HEK293 (cell line): ENCODE results near the gene CCDC92.

ENCODE experiments used
- IKZF3 ChIP-seq: fragments of 450-650 bp; IDR thresholded peaks from 2 replicates; pipeline ENCODE4 v1.5.0; 2018; ENCODE audit warnings: missing biosample characterization, mild to moderate bottlenecking, missing genetic modification characterization, moderate library complexity
- ZNF747 ChIP-seq: fragments of 450-650 bp; formaldehyde crosslinking; IDR thresholded peaks from 2 replicates; pipeline ENCODE4 v1.5.1; 2016; ENCODE audit warnings: missing biosample characterization, missing genetic modification characterization
- TF ChIP-seq, protein P1 (sequence below): fragments of 450-650 bp; formaldehyde crosslinking; IDR thresholded peaks from 2 replicates; pipeline ENCODE4 v1.5.1; 2016; ENCODE audit warnings: missing biosample characterization, missing genetic modification characterization
- TF ChIP-seq, protein P2 (sequence below): fragments of 450-650 bp; IDR thresholded peaks from 2 replicates; pipeline ENCODE4 v1.5.1; 2018; ENCODE audit warnings: missing biosample characterization, mild to moderate bottlenecking, missing genetic modification characterization

DNA sequence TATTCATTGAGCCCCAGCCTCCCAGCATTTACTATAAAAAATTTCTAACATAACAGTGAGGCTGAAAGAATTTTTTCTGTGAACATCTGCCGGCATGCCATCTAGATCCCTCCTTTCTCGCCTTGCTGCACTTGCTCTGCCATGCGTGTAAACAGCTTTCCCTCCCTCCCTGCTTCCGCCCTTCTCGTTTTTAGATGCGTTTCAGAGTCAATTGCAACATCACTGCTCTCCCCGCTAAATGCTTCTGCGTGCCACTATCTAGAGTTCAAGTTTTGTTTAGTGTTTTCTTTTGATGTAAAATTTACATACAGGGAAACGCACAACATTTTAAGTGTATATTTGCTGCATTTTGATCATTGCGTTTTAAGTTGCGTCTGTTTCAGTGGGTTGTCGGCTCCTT lies 83.6 kb downstream of the CCDC92 start:
- TF ChIP-seq, protein P1, sequence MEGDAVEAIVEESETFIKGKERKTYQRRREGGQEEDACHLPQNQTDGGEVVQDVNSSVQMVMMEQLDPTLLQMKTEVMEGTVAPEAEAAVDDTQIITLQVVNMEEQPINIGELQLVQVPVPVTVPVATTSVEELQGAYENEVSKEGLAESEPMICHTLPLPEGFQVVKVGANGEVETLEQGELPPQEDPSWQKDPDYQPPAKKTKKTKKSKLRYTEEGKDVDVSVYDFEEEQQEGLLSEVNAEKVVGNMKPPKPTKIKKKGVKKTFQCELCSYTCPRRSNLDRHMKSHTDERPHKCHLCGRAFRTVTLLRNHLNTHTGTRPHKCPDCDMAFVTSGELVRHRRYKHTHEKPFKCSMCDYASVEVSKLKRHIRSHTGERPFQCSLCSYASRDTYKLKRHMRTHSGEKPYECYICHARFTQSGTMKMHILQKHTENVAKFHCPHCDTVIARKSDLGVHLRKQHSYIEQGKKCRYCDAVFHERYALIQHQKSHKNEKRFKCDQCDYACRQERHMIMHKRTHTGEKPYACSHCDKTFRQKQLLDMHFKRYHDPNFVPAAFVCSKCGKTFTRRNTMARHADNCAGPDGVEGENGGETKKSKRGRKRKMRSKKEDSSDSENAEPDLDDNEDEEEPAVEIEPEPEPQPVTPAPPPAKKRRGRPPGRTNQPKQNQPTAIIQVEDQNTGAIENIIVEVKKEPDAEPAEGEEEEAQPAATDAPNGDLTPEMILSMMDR, result no peak
- no peak for TF ChIP-seq ZNF747 (tag by site-specific recombination)
- TF ChIP-seq IKZF3 (tag by site-specific recombination), result no peak
- TF ChIP-seq, protein P2, sequence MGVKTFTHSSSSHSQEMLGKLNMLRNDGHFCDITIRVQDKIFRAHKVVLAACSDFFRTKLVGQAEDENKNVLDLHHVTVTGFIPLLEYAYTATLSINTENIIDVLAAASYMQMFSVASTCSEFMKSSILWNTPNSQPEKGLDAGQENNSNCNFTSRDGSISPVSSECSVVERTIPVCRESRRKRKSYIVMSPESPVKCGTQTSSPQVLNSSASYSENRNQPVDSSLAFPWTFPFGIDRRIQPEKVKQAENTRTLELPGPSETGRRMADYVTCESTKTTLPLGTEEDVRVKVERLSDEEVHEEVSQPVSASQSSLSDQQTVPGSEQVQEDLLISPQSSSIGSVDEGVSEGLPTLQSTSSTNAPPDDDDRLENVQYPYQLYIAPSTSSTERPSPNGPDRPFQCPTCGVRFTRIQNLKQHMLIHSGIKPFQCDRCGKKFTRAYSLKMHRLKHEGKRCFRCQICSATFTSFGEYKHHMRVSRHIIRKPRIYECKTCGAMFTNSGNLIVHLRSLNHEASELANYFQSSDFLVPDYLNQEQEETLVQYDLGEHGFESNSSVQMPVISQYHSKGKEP (tag by site-specific recombination), result no peak
